Measurements from ENCODE around the gene SLN. TPM values are rescaled to one million over a fixed set of nuclear protein-coding genes. Genes with fewer than 3 reads are reported as not detected.

SLN gene
- total and polyA plus RNA-seq, 2 experiments from 2014 or later: not detected

DNA sequence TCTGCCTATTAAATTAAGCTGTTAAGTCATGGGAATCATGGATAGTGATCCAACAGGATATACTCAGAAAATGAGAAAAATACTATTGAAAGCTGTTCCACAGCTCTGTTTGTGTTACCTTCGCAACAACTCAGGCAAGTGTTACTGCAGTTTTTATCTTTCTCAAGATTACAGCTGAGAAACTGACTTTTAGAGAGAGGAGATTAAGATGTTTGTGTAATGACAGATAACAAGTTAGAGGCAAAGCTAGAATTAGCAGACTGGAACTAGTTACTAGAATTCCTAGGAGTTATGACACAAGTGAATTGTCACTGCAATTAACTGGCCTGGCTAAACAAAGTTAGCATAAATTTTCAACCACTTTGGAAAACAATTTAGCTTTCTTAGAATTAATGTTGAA lies 1.6 kb downstream of the SLN start:
- in situ Hi-C loops (cut with MboI): no loop called here
- H3K36me3 ChIP-seq (ENCODE audit: low read depth): no peaks in the 10 kb centered on the region
- WGBS, 2 experiments (ENCODE audit: low coverage in 1 of 2, low lambda C conversion rate in 2 of 2, missing lambda C conversion rate in 2 of 2): 96 to 97% methylated on average over 1 of the region's 1 CpG
- H3K27ac ChIP-seq: no peak overlapping the region
- DNase-seq: no peak
- H3K79me2 ChIP-seq (ENCODE audit: insufficient read depth): no peaks in the 10 kb centered on the region
- no peaks in the 10 kb centered on the region for H3K9me2 ChIP-seq (ENCODE audit: insufficient read depth)
- peaks cover 5% of the 10 kb centered on the region; the same call in 1 of the 2 replicates for H3F3A ChIP-seq (ENCODE audit: insufficient read depth)
- no peak overlapping the region for H3K4me2 ChIP-seq (ENCODE audit: unreplicated experiment)
- H3K9ac ChIP-seq: no peak overlapping the region
- H3K4me1 ChIP-seq (ENCODE audit: insufficient read depth): peaks cover 3% of the 10 kb centered on the region
- no peaks in the 10 kb centered on the region for H4K20me1 ChIP-seq (ENCODE audit: insufficient read depth)
- H3K4me3 ChIP-seq: no peak overlapping the region
- no peak overlapping the region for H2AFZ ChIP-seq
- TF ChIP-seq EZH2 (IDR thresholded peaks at IDR 0.05; ENCODE audit: insufficient read depth, poor library complexity, severe bottlenecking): no peak
- no peak for TF ChIP-seq EZH2phosphoT487 (IDR thresholded peaks at IDR 0.05; ENCODE audit: insufficient read depth, low read depth)
- H3K9me3 ChIP-seq (ENCODE audit: low read depth): no peaks in the 10 kb centered on the region
- H3K27me3 ChIP-seq (replicated peaks; ENCODE audit: insufficient read depth): peaks cover 7% of the 10 kb centered on the region; the same call in 1 of the 2 replicates

DNA sequence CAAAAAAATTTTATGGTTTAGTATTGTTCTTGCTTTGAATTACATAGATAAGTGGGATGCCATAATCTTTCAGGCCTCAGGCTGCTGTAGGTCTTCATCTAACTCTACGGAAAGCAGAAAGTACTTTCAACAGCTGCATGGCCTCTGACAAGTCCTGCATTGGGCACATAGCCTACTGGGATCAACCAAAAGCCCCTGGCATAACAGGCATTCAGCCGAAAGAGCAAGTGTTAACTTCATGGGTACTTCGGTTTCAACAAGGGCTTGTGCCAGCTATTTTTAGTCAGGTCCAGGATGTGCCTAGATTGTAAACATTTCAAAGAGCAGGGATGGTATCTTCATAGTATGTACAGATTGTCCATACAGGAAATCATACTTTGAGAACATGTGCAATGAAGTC lies 3.1 kb downstream of the SLN start:
- H3K9me2 ChIP-seq (ENCODE audit: insufficient read depth): no peaks in the 10 kb centered on the region
- H3K4me1 ChIP-seq (ENCODE audit: insufficient read depth): peaks cover 16% of the 10 kb centered on the region
- no peaks in the 10 kb centered on the region for H3K79me2 ChIP-seq (ENCODE audit: insufficient read depth)
- no peak overlapping the region for H2AFZ ChIP-seq
- no peaks in the 10 kb centered on the region for H4K20me1 ChIP-seq (ENCODE audit: insufficient read depth)
- DNase-seq: no peak
- H3K36me3 ChIP-seq (ENCODE audit: low read depth): no peaks in the 10 kb centered on the region
- WGBS, 2 experiments (ENCODE audit: low coverage in 1 of 2, low lambda C conversion rate in 2 of 2, missing lambda C conversion rate in 2 of 2): 74 to 87% methylated on average over 3 of the region's 3 CpGs
- H3K9me3 ChIP-seq (ENCODE audit: low read depth): no peaks in the 10 kb centered on the region
- no peak overlapping the region for H3K9ac ChIP-seq
- H3K27me3 ChIP-seq (replicated peaks; ENCODE audit: insufficient read depth): peaks cover 7% of the 10 kb centered on the region; the same call in 1 of the 2 replicates
- H3K4me2 ChIP-seq (ENCODE audit: unreplicated experiment): no peak overlapping the region
- in situ Hi-C loops (cut with MboI): no loop called here
- no peak overlapping the region for H3K27ac ChIP-seq
- peaks cover 18% of the 10 kb centered on the region for H3F3A ChIP-seq (ENCODE audit: insufficient read depth)
- H3K4me3 ChIP-seq: no peak overlapping the region
- no peak for TF ChIP-seq EZH2phosphoT487 (IDR thresholded peaks at IDR 0.05; ENCODE audit: insufficient read depth, low read depth)
- TF ChIP-seq EZH2 (IDR thresholded peaks at IDR 0.05; ENCODE audit: insufficient read depth, poor library complexity, severe bottlenecking): no peak

- Histone ChIP-seq H3K4me2 (ENCODE audit: unreplicated experiment) (no peak overlapping the region), H3K79me2 (ENCODE audit: insufficient read depth) (no peaks in the 10 kb centered on the region), H4K20me1 (ENCODE audit: insufficient read depth) (no peaks in the 10 kb centered on the region), H3K27me3 (replicated peaks; ENCODE audit: insufficient read depth) (peaks cover 7% of the 10 kb centered on the region; the same call in 1 of the 2 replicates), H3K9me3 (ENCODE audit: low read depth) (no peaks in the 10 kb centered on the region), H3K27ac (no peak overlapping the region), H3K9me2 (ENCODE audit: insufficient read depth) (no peaks in the 10 kb centered on the region), H3K4me3 (no peak overlapping the region), H3K9ac (no peak overlapping the region), H2AFZ (no peak overlapping the region), H3F3A (ENCODE audit: insufficient read depth) (peaks cover 21% of the 10 kb centered on the region), H3K36me3 (ENCODE audit: low read depth) (no peaks in the 10 kb centered on the region), H3K4me1 (ENCODE audit: insufficient read depth) (peaks cover 23% of the 10 kb centered on the region)
- 89 to 94% methylated on average over 4 of the region's 4 CpGs for WGBS, 2 experiments (ENCODE audit: low coverage in 1 of 2, low lambda C conversion rate in 2 of 2, missing lambda C conversion rate in 2 of 2)
- DNase-seq: no peak
- no peak for TF ChIP-seq EZH2 (IDR thresholded peaks at IDR 0.05; ENCODE audit: insufficient read depth, poor library complexity, severe bottlenecking)
- no peak for TF ChIP-seq EZH2phosphoT487 (IDR thresholded peaks at IDR 0.05; ENCODE audit: insufficient read depth, low read depth)
- in situ Hi-C loops (cut with MboI): no loop called here
Observed at GRCh38 chr11:107707807-107708206, 4.0 kb downstream of the SLN start.

DNA sequence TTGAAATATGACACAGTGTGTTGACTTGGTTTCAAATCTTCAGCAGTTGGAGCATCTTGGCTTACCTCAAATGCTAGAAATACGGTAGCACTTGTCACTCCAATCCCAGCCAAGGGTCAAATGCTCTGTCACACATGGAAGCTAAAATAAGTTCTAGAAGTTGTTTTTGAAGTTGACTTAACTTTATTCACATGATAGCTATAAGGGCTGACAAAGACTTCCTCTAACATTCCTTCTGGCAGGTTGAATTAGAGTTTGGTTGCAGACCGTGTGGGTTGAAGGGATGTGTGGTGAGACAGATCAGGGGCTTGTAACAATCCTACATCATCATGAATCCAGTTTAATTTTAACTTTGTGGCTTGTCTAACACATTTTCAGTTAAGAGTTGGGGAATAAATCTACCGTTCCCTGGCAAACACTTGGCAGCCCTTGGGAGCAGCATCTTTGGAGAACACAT lies 4.6 kb downstream of the SLN start:
- 80 to 84% methylated on average over 3 of the region's 3 CpGs for WGBS, 2 experiments (ENCODE audit: low coverage in 1 of 2, low lambda C conversion rate in 2 of 2, missing lambda C conversion rate in 2 of 2)
- TF ChIP-seq EZH2 (IDR thresholded peaks at IDR 0.05; ENCODE audit: insufficient read depth, poor library complexity, severe bottlenecking) (no peak), EZH2phosphoT487 (IDR thresholded peaks at IDR 0.05; ENCODE audit: insufficient read depth, low read depth) (no peak)
- no peak overlapping the region for H3K27ac ChIP-seq
- no peak overlapping the region for H3K4me3 ChIP-seq
- H3F3A ChIP-seq (ENCODE audit: insufficient read depth): peaks cover 21% of the 10 kb centered on the region
- no peak overlapping the region for H2AFZ ChIP-seq
- in situ Hi-C loops (cut with MboI): no loop called here
- H3K4me2 ChIP-seq (ENCODE audit: unreplicated experiment): no peak overlapping the region
- peaks cover 28% of the 10 kb centered on the region for H3K4me1 ChIP-seq (ENCODE audit: insufficient read depth)
- H3K9ac ChIP-seq: no peak overlapping the region
- H3K36me3 ChIP-seq (ENCODE audit: low read depth): no peaks in the 10 kb centered on the region
- DNase-seq: no peak
- peaks cover 2% of the 10 kb centered on the region; the same call in 1 of the 2 replicates for H3K27me3 ChIP-seq (replicated peaks; ENCODE audit: insufficient read depth)
- no peaks in the 10 kb centered on the region for H3K9me3 ChIP-seq (ENCODE audit: low read depth)
- no peaks in the 10 kb centered on the region for H3K79me2 ChIP-seq (ENCODE audit: insufficient read depth)
- no peaks in the 10 kb centered on the region for H3K9me2 ChIP-seq (ENCODE audit: insufficient read depth)
- no peaks in the 10 kb centered on the region for H4K20me1 ChIP-seq (ENCODE audit: insufficient read depth)

DNA sequence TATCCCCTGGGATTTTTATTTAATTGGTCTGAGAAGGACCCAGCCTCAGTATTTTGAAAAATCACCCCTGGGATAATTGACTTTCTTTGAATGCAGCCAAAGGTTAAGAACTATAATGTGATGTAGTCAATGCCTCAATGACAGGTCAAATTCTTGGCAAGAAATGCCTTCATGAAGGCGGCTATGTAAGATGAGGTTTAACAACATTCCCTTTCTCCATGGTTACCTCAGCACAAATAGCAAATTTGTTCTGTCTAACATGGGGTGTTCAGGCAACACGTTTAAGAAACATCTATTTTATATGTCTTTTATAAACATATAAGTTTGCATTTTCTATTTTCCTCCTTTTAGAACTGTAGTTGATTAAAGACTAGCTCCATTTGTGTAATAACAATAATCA lies 5.3 kb downstream of the SLN start:
- H3K4me1 ChIP-seq (ENCODE audit: insufficient read depth): peaks cover 28% of the 10 kb centered on the region
- no peaks in the 10 kb centered on the region for H3K27me3 ChIP-seq (replicated peaks; ENCODE audit: insufficient read depth)
- H3K79me2 ChIP-seq (ENCODE audit: insufficient read depth): no peaks in the 10 kb centered on the region
- no peak overlapping the region for H3K4me2 ChIP-seq (ENCODE audit: unreplicated experiment)
- DNase-seq: no peak
- no peak overlapping the region for H2AFZ ChIP-seq
- in situ Hi-C loops (cut with MboI): no loop called here
- H4K20me1 ChIP-seq (ENCODE audit: insufficient read depth): no peaks in the 10 kb centered on the region
- peaks cover 21% of the 10 kb centered on the region for H3F3A ChIP-seq (ENCODE audit: insufficient read depth)
- no peak overlapping the region for H3K27ac ChIP-seq
- 96 to 97% methylated on average over 2 of the region's 2 CpGs for WGBS, 2 experiments (ENCODE audit: low coverage in 1 of 2, low lambda C conversion rate in 2 of 2, missing lambda C conversion rate in 2 of 2)
- H3K9me2 ChIP-seq (ENCODE audit: insufficient read depth): no peaks in the 10 kb centered on the region
- no peak overlapping the region for H3K9ac ChIP-seq
- TF ChIP-seq EZH2phosphoT487 (IDR thresholded peaks at IDR 0.05; ENCODE audit: insufficient read depth, low read depth): no peak
- no peak for TF ChIP-seq EZH2 (IDR thresholded peaks at IDR 0.05; ENCODE audit: insufficient read depth, poor library complexity, severe bottlenecking)
- no peaks in the 10 kb centered on the region for H3K9me3 ChIP-seq (ENCODE audit: low read depth)
- H3K36me3 ChIP-seq (ENCODE audit: low read depth): no peaks in the 10 kb centered on the region
- no peak overlapping the region for H3K4me3 ChIP-seq
